GM23338 (cell line): ENCODE measurements around the gene SLC9A8. TPM values are rescaled to one million over a fixed set of nuclear protein-coding genes. Genes with fewer than 3 reads are reported as not detected.

ENCODE experiments used
- ATAC-seq: fragments of 200-7000 bp; cut with Tn5 transposase; 3 replicates; pipeline ENCODE4 v1.9.1; 2020
- DNase-seq: peaks from one replicate; pipeline ENCODE4 v3.0.0-alpha.2; 2015; ENCODE audit warnings: low spot score
- H2AFZ ChIP-seq: fragments of 200-600 bp; sonication (generic); 2 replicates; pipeline ENCODE4 v1.8.0; 2016; ENCODE audit warnings: antibody characterized with exemption, mild to moderate bottlenecking, moderate library complexity
- H3F3A ChIP-seq: fragments of 200-600 bp; sonication (generic); replicated peaks from 2 replicates; pipeline ENCODE4 v1.8.0; 2017; ENCODE audit warnings: antibody characterized with exemption, mixed run types, low read depth
- H3K27ac ChIP-seq: fragments of 200-600 bp; sonication (generic); 2 replicates; pipeline ENCODE4 v1.6.1; 2016; ENCODE audit warnings: low read depth
- H3K27me3 ChIP-seq: fragments of 200-600 bp; sonication (generic); 2 replicates; pipeline ENCODE4 v1.8.0; 2016; ENCODE audit warnings: mild to moderate bottlenecking, mixed run types, moderate library complexity; ENCODE audit not compliant: insufficient read depth
- H3K36me3 ChIP-seq: fragments of 200-600 bp; sonication (generic); 2 replicates; pipeline ENCODE4 v1.8.0; 2016; ENCODE audit warnings: mild to moderate bottlenecking; ENCODE audit not compliant: insufficient read depth
- H3K4me1 ChIP-seq: fragments of 200-600 bp; sonication (generic); 2 replicates; pipeline ENCODE4 v1.8.0; 2016; ENCODE audit warnings: mild to moderate bottlenecking, moderate library complexity; ENCODE audit not compliant: insufficient read depth
- H3K4me2 ChIP-seq: fragments of 200-600 bp; sonication (generic); 2 replicates; pipeline ENCODE4 v1.7.1; 2017; ENCODE audit warnings: mixed run types
- H3K4me3 ChIP-seq: fragments of 200-600 bp; sonication (generic); 2 replicates; pipeline ENCODE4 v1.6.1; 2016; ENCODE audit warnings: mixed run types
- H3K79me2 ChIP-seq: fragments of 200-600 bp; sonication (generic); replicated peaks from 2 replicates; pipeline ENCODE4 v1.8.0; 2017; ENCODE audit warnings: mild to moderate bottlenecking; ENCODE audit not compliant: insufficient read depth
- H3K9me2 ChIP-seq: fragments of 200-600 bp; sonication (generic); 2 replicates; pipeline ENCODE4 v1.8.0; 2017; ENCODE audit not compliant: insufficient read depth
- H4K20me1 ChIP-seq: fragments of 200-600 bp; sonication (generic); replicated peaks from 2 replicates; pipeline ENCODE4 v1.8.0; 2017; ENCODE audit warnings: mild to moderate bottlenecking; ENCODE audit not compliant: insufficient read depth
- H3K27ac Mint-ChIP-seq: 2 replicates; pipeline ENCODE4 v1.8.0; 2020; ENCODE audit warnings: inconsistent platforms, mild to moderate bottlenecking, moderate library complexity, mixed read lengths
- H3K27me3 Mint-ChIP-seq: 3 replicates; pipeline ENCODE4 v1.8.0; 2022; ENCODE audit warnings: low read depth, mild to moderate bottlenecking, moderate library complexity, mixed read lengths, inconsistent platforms; ENCODE audit not compliant: insufficient read depth, poor library complexity
- H3K36me3 Mint-ChIP-seq: 3 replicates; pipeline ENCODE4 v1.8.0; 2021; ENCODE audit warnings: low read depth, mild to moderate bottlenecking, inconsistent platforms, moderate library complexity, mixed read lengths
- H3K4me1 Mint-ChIP-seq: 3 replicates; pipeline ENCODE4 v1.8.0; 2020; ENCODE audit warnings: mild to moderate bottlenecking, inconsistent platforms, mixed read lengths
- H3K4me3 Mint-ChIP-seq: 3 replicates; pipeline ENCODE4 v1.8.0; 2021; ENCODE audit warnings: moderate library complexity, mild to moderate bottlenecking, inconsistent platforms, mixed read lengths
- H3K9me3 Mint-ChIP-seq: 3 replicates; pipeline ENCODE4 v1.8.0; 2020; ENCODE audit warnings: moderate library complexity, mild to moderate bottlenecking, inconsistent platforms, mixed read lengths
- CREB1 ChIP-seq: fragments of 250-450 bp; sonication (Bioruptor Pico); IDR thresholded peaks from 2 replicates; pipeline ENCODE4 v1.5.0; 2020; ENCODE audit warnings: low read depth, mild to moderate bottlenecking, moderate library complexity
- EZH2 ChIP-seq: fragments of 200-600 bp; sonication (generic); IDR thresholded peaks from one replicate; pipeline ENCODE4 v1.8.0; 2017; ENCODE audit warnings: antibody characterized with exemption, mild to moderate bottlenecking, low read depth; ENCODE audit not compliant: unreplicated experiment
- EZH2phosphoT487 ChIP-seq: fragments of 200-600 bp; sonication (generic); IDR thresholded peaks from one replicate; pipeline ENCODE4 v1.8.1; 2018; ENCODE audit warnings: antibody characterized with exemption; ENCODE audit not compliant: unreplicated experiment
- JUNB ChIP-seq: IDR thresholded peaks from one replicate; pipeline ENCODE4 v1.6.1; 2016; ENCODE audit warnings: antibody characterized with exemption; ENCODE audit not compliant: unreplicated experiment
- NANOG ChIP-seq: IDR thresholded peaks from 2 replicates; pipeline ENCODE4 v1.6.1; 2016; ENCODE audit warnings: antibody characterized with exemption, borderline replicate concordance
- POLR2AphosphoS5 ChIP-seq: IDR thresholded peaks from 2 replicates; pipeline ENCODE4 v1.6.1; 2016; ENCODE audit warnings: antibody characterized with exemption, low read depth
- STAT1 ChIP-seq: IDR thresholded peaks from one replicate; pipeline ENCODE4 v1.6.1; 2016; ENCODE audit warnings: antibody characterized with exemption; ENCODE audit not compliant: unreplicated experiment
- ZNF114 ChIP-seq: fragments of 250-450 bp; sonication (Bioruptor Pico); IDR thresholded peaks from 2 replicates; pipeline ENCODE4 v1.5.0; 2020; ENCODE audit warnings: mild to moderate bottlenecking, moderate library complexity
- ZNF331 ChIP-seq: fragments of 250-450 bp; sonication (Bioruptor Pico); IDR thresholded peaks from 2 replicates; pipeline ENCODE4 v1.5.0; 2020; ENCODE audit warnings: low read depth, mild to moderate bottlenecking, moderate library complexity
- polyA plus RNA-seq: library from polyadenylated mRNA; unstranded; fragments of >200 nt; fragmentation: Nextera tagmentation; extraction: Ambion mirVana; gene quantifications from 2 replicates; pipeline ENCODE4 v1.2.1, GENCODE V29; 2016
- total RNA-seq: library from RNA; depleted of rRNA; stranded (reverse); fragments of >200 nt; shearing (Covaris generic); gene quantifications from 2 replicates; pipeline ENCODE4 v1.2.3, GENCODE V29; 2014
- TF ChIP-seq, protein P1 (sequence below), 2 experiments: fragments of 200-600 bp in 1 of 2; sonication (generic) in 1 of 2; conservative IDR thresholded peaks; 2 replicates each; pipeline versions ENCODE4 v1.5.1 to v1.6.1; 2016 to 2017; ENCODE audit warnings: antibody characterized with exemption in 2 of 2, low read depth in 2 of 2, mild to moderate bottlenecking in 2 of 2, moderate library complexity in 1 of 2
- TF ChIP-seq, protein P2 (sequence below): IDR thresholded peaks from 2 replicates; pipeline ENCODE4 v1.6.1; 2016; ENCODE audit warnings: antibody characterized with exemption
- TF ChIP-seq, protein P3 (sequence below): IDR thresholded peaks from one replicate; pipeline ENCODE4 v1.6.1; 2018; ENCODE audit warnings: antibody characterized with exemption; ENCODE audit not compliant: unreplicated experiment
- TF ChIP-seq, protein P4 (sequence below): fragments of 250-450 bp; sonication (Bioruptor Pico); IDR thresholded peaks from 2 replicates; pipeline ENCODE4 v1.5.0; 2020; ENCODE audit warnings: mild to moderate bottlenecking, moderate library complexity

SLC9A8 gene
- total and polyA plus RNA-seq, 2 experiments from 2014 or later, result 2.6 to 6.4 TPM

DNA sequence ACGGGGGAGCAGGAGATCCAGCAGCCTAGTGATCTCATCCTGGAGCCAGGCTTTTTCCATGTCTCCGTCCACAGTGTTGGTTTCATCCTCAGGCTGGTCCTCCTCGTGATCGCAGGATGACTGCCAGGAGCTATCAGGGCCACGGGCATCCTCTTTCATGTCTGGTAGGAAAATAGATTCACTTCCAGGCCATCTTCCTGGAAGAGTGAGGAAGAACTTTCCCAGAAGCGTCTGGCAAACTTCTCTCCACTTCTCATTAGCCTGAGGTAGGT lies 15.3 kb upstream of the SLC9A8 start (continued):
- no peak for TF ChIP-seq NANOG
- no peak for TF ChIP-seq ZNF331 (CRISPR knock-in tag)

DNA sequence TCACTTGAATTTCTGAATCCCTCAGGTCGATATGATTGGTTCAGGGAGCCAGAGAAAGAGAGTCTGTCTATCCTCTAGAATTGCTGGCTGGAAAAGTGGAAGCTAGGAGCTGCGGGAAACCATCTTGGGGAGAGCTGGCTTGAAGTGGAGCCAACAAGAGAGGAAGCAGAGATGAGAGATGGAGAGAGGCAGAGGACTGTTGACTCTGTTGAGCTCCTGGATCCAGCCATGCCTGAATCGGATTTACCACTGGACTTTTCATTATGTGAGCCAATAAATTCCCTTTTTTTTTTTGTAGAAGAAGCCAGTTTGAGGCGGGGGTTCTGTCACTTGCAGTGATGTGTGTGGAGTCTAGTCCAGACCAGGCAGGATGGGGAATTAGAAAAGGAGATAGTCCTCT lies 13.9 kb upstream of the SLC9A8 start:
- no peaks in the 10 kb centered on the region for H3K4me1 ChIP-seq
- Mint-ChIP-seq H3K27ac (no peak overlapping the region), H3K27me3 (no peaks in the 10 kb centered on the region), H3K36me3 (no peaks in the 10 kb centered on the region), H3K9me3 (no peaks in the 10 kb centered on the region; the same call in 2 of the 3 replicates), H3K4me1 (no peaks in the 10 kb centered on the region), H3K4me3 (no peak overlapping the region)
- no peak for TF ChIP-seq ZNF114
- TF ChIP-seq STAT1, result no peak
- TF ChIP-seq, protein P1, sequence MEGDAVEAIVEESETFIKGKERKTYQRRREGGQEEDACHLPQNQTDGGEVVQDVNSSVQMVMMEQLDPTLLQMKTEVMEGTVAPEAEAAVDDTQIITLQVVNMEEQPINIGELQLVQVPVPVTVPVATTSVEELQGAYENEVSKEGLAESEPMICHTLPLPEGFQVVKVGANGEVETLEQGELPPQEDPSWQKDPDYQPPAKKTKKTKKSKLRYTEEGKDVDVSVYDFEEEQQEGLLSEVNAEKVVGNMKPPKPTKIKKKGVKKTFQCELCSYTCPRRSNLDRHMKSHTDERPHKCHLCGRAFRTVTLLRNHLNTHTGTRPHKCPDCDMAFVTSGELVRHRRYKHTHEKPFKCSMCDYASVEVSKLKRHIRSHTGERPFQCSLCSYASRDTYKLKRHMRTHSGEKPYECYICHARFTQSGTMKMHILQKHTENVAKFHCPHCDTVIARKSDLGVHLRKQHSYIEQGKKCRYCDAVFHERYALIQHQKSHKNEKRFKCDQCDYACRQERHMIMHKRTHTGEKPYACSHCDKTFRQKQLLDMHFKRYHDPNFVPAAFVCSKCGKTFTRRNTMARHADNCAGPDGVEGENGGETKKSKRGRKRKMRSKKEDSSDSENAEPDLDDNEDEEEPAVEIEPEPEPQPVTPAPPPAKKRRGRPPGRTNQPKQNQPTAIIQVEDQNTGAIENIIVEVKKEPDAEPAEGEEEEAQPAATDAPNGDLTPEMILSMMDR (conservative IDR thresholded peaks at IDR 0.05; ENCODE audit: low read depth in 2 of 2), result no peak
- TF ChIP-seq, protein P2, sequence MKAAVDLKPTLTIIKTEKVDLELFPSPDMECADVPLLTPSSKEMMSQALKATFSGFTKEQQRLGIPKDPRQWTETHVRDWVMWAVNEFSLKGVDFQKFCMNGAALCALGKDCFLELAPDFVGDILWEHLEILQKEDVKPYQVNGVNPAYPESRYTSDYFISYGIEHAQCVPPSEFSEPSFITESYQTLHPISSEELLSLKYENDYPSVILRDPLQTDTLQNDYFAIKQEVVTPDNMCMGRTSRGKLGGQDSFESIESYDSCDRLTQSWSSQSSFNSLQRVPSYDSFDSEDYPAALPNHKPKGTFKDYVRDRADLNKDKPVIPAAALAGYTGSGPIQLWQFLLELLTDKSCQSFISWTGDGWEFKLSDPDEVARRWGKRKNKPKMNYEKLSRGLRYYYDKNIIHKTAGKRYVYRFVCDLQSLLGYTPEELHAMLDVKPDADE, result no peak
- TF ChIP-seq, protein P3, sequence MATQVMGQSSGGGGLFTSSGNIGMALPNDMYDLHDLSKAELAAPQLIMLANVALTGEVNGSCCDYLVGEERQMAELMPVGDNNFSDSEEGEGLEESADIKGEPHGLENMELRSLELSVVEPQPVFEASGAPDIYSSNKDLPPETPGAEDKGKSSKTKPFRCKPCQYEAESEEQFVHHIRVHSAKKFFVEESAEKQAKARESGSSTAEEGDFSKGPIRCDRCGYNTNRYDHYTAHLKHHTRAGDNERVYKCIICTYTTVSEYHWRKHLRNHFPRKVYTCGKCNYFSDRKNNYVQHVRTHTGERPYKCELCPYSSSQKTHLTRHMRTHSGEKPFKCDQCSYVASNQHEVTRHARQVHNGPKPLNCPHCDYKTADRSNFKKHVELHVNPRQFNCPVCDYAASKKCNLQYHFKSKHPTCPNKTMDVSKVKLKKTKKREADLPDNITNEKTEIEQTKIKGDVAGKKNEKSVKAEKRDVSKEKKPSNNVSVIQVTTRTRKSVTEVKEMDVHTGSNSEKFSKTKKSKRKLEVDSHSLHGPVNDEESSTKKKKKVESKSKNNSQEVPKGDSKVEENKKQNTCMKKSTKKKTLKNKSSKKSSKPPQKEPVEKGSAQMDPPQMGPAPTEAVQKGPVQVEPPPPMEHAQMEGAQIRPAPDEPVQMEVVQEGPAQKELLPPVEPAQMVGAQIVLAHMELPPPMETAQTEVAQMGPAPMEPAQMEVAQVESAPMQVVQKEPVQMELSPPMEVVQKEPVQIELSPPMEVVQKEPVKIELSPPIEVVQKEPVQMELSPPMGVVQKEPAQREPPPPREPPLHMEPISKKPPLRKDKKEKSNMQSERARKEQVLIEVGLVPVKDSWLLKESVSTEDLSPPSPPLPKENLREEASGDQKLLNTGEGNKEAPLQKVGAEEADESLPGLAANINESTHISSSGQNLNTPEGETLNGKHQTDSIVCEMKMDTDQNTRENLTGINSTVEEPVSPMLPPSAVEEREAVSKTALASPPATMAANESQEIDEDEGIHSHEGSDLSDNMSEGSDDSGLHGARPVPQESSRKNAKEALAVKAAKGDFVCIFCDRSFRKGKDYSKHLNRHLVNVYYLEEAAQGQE, result no peak
- no peak for TF ChIP-seq CREB1 (CRISPR knock-in tag)
- no peak for TF ChIP-seq EZH2phosphoT487
- no peak for TF ChIP-seq NANOG
- no peak for TF ChIP-seq POLR2AphosphoS5
- no peak for TF ChIP-seq EZH2
- TF ChIP-seq ZNF331 (CRISPR knock-in tag), result no peak
- no peak for TF ChIP-seq JUNB
- TF ChIP-seq, protein P4, sequence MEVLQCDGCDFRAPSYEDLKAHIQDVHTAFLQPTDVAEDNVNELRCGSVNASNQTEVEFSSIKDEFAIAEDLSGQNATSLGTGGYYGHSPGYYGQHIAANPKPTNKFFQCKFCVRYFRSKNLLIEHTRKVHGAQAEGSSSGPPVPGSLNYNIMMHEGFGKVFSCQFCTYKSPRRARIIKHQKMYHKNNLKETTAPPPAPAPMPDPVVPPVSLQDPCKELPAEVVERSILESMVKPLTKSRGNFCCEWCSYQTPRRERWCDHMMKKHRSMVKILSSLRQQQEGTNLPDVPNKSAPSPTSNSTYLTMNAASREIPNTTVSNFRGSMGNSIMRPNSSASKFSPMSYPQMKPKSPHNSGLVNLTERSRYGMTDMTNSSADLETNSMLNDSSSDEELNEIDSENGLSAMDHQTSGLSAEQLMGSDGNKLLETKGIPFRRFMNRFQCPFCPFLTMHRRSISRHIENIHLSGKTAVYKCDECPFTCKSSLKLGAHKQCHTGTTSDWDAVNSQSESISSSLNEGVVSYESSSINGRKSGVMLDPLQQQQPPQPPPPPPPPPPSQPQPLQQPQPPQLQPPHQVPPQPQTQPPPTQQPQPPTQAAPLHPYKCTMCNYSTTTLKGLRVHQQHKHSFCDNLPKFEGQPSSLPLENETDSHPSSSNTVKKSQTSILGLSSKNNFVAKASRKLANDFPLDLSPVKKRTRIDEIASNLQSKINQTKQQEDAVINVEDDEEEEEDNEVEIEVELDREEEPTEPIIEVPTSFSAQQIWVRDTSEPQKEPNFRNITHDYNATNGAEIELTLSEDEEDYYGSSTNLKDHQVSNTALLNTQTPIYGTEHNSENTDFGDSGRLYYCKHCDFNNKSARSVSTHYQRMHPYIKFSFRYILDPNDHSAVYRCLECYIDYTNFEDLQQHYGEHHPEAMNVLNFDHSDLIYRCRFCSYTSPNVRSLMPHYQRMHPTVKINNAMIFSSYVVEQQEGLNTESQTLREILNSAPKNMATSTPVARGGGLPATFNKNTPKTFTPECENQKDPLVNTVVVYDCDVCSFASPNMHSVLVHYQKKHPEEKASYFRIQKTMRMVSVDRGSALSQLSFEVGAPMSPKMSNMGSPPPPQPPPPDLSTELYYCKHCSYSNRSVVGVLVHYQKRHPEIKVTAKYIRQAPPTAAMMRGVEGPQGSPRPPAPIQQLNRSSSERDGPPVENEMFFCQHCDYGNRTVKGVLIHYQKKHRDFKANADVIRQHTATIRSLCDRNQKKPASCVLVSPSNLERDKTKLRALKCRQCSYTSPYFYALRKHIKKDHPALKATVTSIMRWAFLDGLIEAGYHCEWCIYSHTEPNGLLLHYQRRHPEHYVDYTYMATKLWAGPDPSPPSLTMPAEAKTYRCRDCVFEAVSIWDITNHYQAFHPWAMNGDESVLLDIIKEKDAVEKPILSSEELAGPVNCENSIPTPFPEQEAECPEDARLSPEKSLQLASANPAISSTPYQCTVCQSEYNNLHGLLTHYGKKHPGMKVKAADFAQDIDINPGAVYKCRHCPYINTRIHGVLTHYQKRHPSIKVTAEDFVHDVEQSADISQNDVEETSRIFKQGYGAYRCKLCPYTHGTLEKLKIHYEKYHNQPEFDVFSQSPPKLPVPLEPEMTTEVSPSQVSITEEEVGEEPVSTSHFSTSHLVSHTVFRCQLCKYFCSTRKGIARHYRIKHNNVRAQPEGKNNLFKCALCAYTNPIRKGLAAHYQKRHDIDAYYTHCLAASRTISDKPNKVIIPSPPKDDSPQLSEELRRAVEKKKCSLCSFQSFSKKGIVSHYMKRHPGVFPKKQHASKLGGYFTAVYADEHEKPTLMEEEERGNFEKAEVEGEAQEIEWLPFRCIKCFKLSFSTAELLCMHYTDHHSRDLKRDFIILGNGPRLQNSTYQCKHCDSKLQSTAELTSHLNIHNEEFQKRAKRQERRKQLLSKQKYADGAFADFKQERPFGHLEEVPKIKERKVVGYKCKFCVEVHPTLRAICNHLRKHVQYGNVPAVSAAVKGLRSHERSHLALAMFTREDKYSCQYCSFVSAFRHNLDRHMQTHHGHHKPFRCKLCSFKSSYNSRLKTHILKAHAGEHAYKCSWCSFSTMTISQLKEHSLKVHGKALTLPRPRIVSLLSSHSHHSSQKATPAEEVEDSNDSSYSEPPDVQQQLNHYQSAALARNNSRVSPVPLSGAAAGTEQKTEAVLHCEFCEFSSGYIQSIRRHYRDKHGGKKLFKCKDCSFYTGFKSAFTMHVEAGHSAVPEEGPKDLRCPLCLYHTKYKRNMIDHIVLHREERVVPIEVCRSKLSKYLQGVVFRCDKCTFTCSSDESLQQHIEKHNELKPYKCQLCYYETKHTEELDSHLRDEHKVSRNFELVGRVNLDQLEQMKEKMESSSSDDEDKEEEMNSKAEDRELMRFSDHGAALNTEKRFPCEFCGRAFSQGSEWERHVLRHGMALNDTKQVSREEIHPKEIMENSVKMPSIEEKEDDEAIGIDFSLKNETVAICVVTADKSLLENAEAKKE (CRISPR knock-in tag), result no peak
- no peaks in the 10 kb centered on the region for H3K27me3 ChIP-seq
- H4K20me1 ChIP-seq, result no peaks in the 10 kb centered on the region
- H3K79me2 ChIP-seq, result no peaks in the 10 kb centered on the region
- no peaks in the 10 kb centered on the region for H3K36me3 ChIP-seq
- H2AFZ ChIP-seq, result no peak overlapping the region
- H3K4me2 ChIP-seq, result no peak overlapping the region
- ATAC-seq (no peak), DNase-seq (no peak)
- no peak overlapping the region for H3K4me3 ChIP-seq
- H3K9me2 ChIP-seq, result no peaks in the 10 kb centered on the region
- no peak overlapping the region for H3K27ac ChIP-seq
- no peaks in the 10 kb centered on the region for H3F3A ChIP-seq
